GM12878 (cell line): ENCODE results near the gene BICC1. TPM values are rescaled to one million over a fixed set of nuclear protein-coding genes. Genes with fewer than 3 reads are reported as not detected.

Experiments
- ATAC-seq: fragments of 200-7000 bp; cut with Tn5 transposase; 3 replicates; pipeline ENCODE4 v1.9.1; 2020; ENCODE audit warnings: mild to moderate bottlenecking, moderate library complexity
- BruUV-seq: library from RNA; stranded (reverse); fragments of 400-500 nt; replicated peaks from 2 replicates; lab custom pipeline; 2021; lab: Mats Ljungman, UMichigan
- CTCF ChIA-PET: fragments of 300-600 bp; sonication (Branson Sonifier 250); formaldehyde crosslinking; extraction: SDS; loops from one replicate; lab custom pipeline; 2021; ENCODE audit warnings: inconsistent platforms; lab: Yijun Ruan, JAX
- POLR2A ChIA-PET: fragments of 350-600 bp; formaldehyde crosslinking; extraction: SDS; loops from one replicate; lab custom pipeline; 2021; ENCODE audit warnings: inconsistent platforms; lab: Charles Lee
- RAD21 ChIA-PET: fragments of 300-600 bp; sonication (Branson Sonifier 250); formaldehyde crosslinking; loops from one replicate; lab custom pipeline; 2023; ENCODE audit warnings: antibody characterized with exemption; ENCODE audit not compliant: unreplicated experiment; lab: Charles Lee
- SMC1A ChIA-PET: fragments of 300-600 bp; sonication (Branson Sonifier 250); formaldehyde crosslinking; loops from one replicate; lab custom pipeline; 2023; ENCODE audit not compliant: unreplicated experiment, uncharacterized antibody; lab: Charles Lee
- DNase-seq: peaks from one replicate; pipeline ENCODE4 v3.0.0-alpha.2; 2011; ENCODE audit warnings: low read depth, low spot score
- FAIRE-seq: peaks from 3 replicates; lab custom pipeline; 2011; peaks lifted over from hg19 to GRCh38; lab: Jason Lieb, UNC
- H2AFZ ChIP-seq: 2 replicates; pipeline ENCODE4 v1.6.0; 2011; ENCODE audit warnings: low read depth, low read length, control low read depth; ENCODE audit not compliant: control insufficient read depth
- H3K27ac ChIP-seq: 2 replicates; pipeline ENCODE4 v1.5.1; 2011; ENCODE audit warnings: control low read depth; ENCODE audit not compliant: control insufficient read depth, insufficient read depth
- H3K27me3 ChIP-seq, 2 experiments: replicated peaks in 1 of 2; 2 replicates each; pipeline versions ENCODE4 v1.6.0 to v1.6.1; 2011; ENCODE audit warnings: low read length in 1 of 2; ENCODE audit not compliant: control insufficient read depth in 2 of 2, insufficient read depth in 2 of 2
- H3K36me3 ChIP-seq, 2 experiments: 2 replicates each; pipeline ENCODE4 v1.5.1; 2011; ENCODE audit warnings: low read length in 1 of 2; ENCODE audit not compliant: control insufficient read depth in 2 of 2, insufficient read depth in 2 of 2
- H3K4me1 ChIP-seq: 2 replicates; pipeline ENCODE4 v1.6.1; 2011; ENCODE audit warnings: mild to moderate bottlenecking, low read length, moderate library complexity, mixed read lengths; ENCODE audit not compliant: control insufficient read depth, insufficient read depth
- H3K4me2 ChIP-seq: 2 replicates; pipeline ENCODE4 v1.6.0; 2011; ENCODE audit warnings: control low read depth; ENCODE audit not compliant: control insufficient read depth, insufficient read depth
- H3K4me3 ChIP-seq: fragments of 200-600 bp; sonication (generic); 2 replicates; pipeline ENCODE4 v1.5.1; 2016
- H3K79me2 ChIP-seq: 2 replicates; pipeline ENCODE4 v1.6.0; 2011; ENCODE audit warnings: low read length; ENCODE audit not compliant: control insufficient read depth, insufficient read depth
- H3K9ac ChIP-seq: 2 replicates; pipeline ENCODE4 v1.8.0; 2011; ENCODE audit warnings: low read length, control low read depth, mixed read lengths; ENCODE audit not compliant: control insufficient read depth, insufficient read depth
- H3K9me3 ChIP-seq: replicated peaks from 3 replicates; pipeline ENCODE4 v1.5.1; 2011; ENCODE audit warnings: mild to moderate bottlenecking, low read length; ENCODE audit not compliant: control insufficient read depth, insufficient read depth
- H4K20me1 ChIP-seq: 2 replicates; pipeline ENCODE4 v1.6.0; 2011; ENCODE audit not compliant: control insufficient read depth, insufficient read depth
- ATF7 ChIP-seq: fragments of 450-650 bp; IDR thresholded peaks from 2 replicates; pipeline ENCODE4 v1.6.1; 2016; ENCODE audit warnings: low read depth, mild to moderate bottlenecking
- BHLHE40 ChIP-seq, 2 experiments: fragments of 450-650 bp in 1 of 2; IDR thresholded peaks; 2 replicates each; pipeline ENCODE4 v1.6.1; 2011 to 2017; ENCODE audit warnings: low read depth in 2 of 2, borderline replicate concordance in 1 of 2, improper control_type of control experiment in 1 of 2, low read length in 1 of 2, mild to moderate bottlenecking in 1 of 2
- CHD2 ChIP-seq: IDR thresholded peaks from 2 replicates; pipeline ENCODE4 v1.6.1; 2011; ENCODE audit warnings: low read depth, low read length, improper control_type of control experiment, borderline replicate concordance
- DPF2 ChIP-seq: fragments of 450-650 bp; IDR thresholded peaks from 2 replicates; pipeline ENCODE4 v1.6.1; 2017; ENCODE audit warnings: mild to moderate bottlenecking
- FOXK2 ChIP-seq: fragments of 450-650 bp; IDR thresholded peaks from 2 replicates; pipeline ENCODE4 v1.6.1; 2017; ENCODE audit warnings: mild to moderate bottlenecking, moderate library complexity
- IRF3 ChIP-seq: fragments of 450-650 bp; IDR thresholded peaks from 2 replicates; pipeline ENCODE4 v1.6.1; 2014; ENCODE audit warnings: mild to moderate bottlenecking
- JUNB ChIP-seq: IDR thresholded peaks from 2 replicates; pipeline ENCODE4 v1.6.1; 2016; ENCODE audit warnings: antibody characterized with exemption, mild to moderate bottlenecking
- NBN ChIP-seq: fragments of 450-650 bp; IDR thresholded peaks from 2 replicates; pipeline ENCODE4 v1.6.1; 2016
- NR2C1 ChIP-seq: fragments of 450-650 bp; IDR thresholded peaks from 2 replicates; pipeline ENCODE4 v1.6.1; 2017; ENCODE audit warnings: antibody characterized with exemption, mild to moderate bottlenecking, moderate library complexity
- RAD21 ChIP-seq: IDR thresholded peaks from 2 replicates; pipeline ENCODE4 v1.6.1; 2011; ENCODE audit warnings: mild to moderate bottlenecking, low read depth, low read length, moderate library complexity; ENCODE audit not compliant: insufficient read depth
- RB1 ChIP-seq: fragments of 450-650 bp; formaldehyde crosslinking; IDR thresholded peaks from 2 replicates; pipeline ENCODE4 v1.6.1; 2017; ENCODE audit warnings: mild to moderate bottlenecking, borderline replicate concordance
- RELA ChIP-seq: fragments of 450-650 bp; IDR thresholded peaks from 2 replicates; pipeline ENCODE4 v1.8.0; 2014; ENCODE audit warnings: borderline replicate concordance; ENCODE audit not compliant: partially characterized antibody
- SMAD1 ChIP-seq: fragments of 450-650 bp; IDR thresholded peaks from 2 replicates; pipeline ENCODE4 v1.6.1; 2018; ENCODE audit warnings: mild to moderate bottlenecking, low read depth; ENCODE audit not compliant: partially characterized antibody
- SMC3 ChIP-seq: IDR thresholded peaks from 2 replicates; pipeline ENCODE4 v1.6.1; 2011; ENCODE audit warnings: low read length, improper control_type of control experiment, borderline replicate concordance
- SP1 ChIP-seq: IDR thresholded peaks from one replicate; pipeline ENCODE4 v1.6.1; 2011; ENCODE audit warnings: low read depth, low read length
- STAT3 ChIP-seq: IDR thresholded peaks from 2 replicates; pipeline ENCODE4 v1.6.1; 2011; ENCODE audit warnings: low read depth, low read length, improper control_type of control experiment
- USF1 ChIP-seq: IDR thresholded peaks from 2 replicates; pipeline ENCODE4 v1.6.1; 2011; ENCODE audit warnings: borderline replicate concordance, low read depth, mild to moderate bottlenecking, moderate library complexity, mixed read lengths, low read length; ENCODE audit not compliant: insufficient read depth; ENCODE audit errors: extremely low read length
- YY1 ChIP-seq: IDR thresholded peaks from 2 replicates; pipeline ENCODE4 v1.6.1; 2011; ENCODE audit warnings: low read depth, mild to moderate bottlenecking, low read length
- ZNF217 ChIP-seq: fragments of 450-650 bp; IDR thresholded peaks from 2 replicates; pipeline ENCODE4 v1.6.1; 2017; ENCODE audit warnings: antibody characterized with exemption, mild to moderate bottlenecking
- WGBS: methylation state at CpG from one replicate; pipeline ENCODE4 v1.1.6; 2016; ENCODE audit warnings: low lambda C conversion rate; ENCODE audit not compliant: insufficient replicate concordance, insufficient coverage; ENCODE audit errors: missing lambda C conversion rate; 5-methylcytosine and 5-hydroxymethylcytosine counted together
- in situ Hi-C: fragments of 300-500 bp; cut with MboI; formaldehyde crosslinking; loops from 9 replicates; pipeline ENCODE4 v1.14.3; 2018; ENCODE audit warnings: mixed read lengths
- intact Hi-C: fragments of 100-400 bp; cut with micrococcal nuclease; formaldehyde crosslinking; loops from one replicate; pipeline ENCODE4 v1.14.2; 2022; ENCODE audit not compliant: unreplicated experiment
- polyA plus RNA-seq, 11 experiments: library from polyadenylated mRNA; depleted of rRNA in 4 of 11; unstranded in 6 of 11; stranded (reverse) in 5 of 11; fragments of >200 nt; fragmentation: Nextera tagmentation in 4 of 11; fragmentation: Illumina TruSeq in 1 of 11; extraction: Ambion mirVana in 4 of 11; extraction: Trizol in 1 of 11; gene quantifications; 1 replicate in 1 of 11; 2 replicates in 10 of 11; pipeline versions ENCODE4 v1.2.1 to v1.2.3, GENCODE V29; 2011 to 2016; ENCODE audit warnings: inconsistent platforms in 2 of 11, missing spikeins in 2 of 11, low read depth in 1 of 11
- total RNA-seq, 4 experiments: library from RNA; depleted of rRNA in 3 of 4; stranded (reverse); fragments of >200 nt in 3 of 4; fragmentation: Illumina TruSeq in 1 of 4; extraction: Trizol in 1 of 4; gene quantifications; 2 replicates each; pipeline versions ENCODE4 v1.2.1 to v1.2.3, GENCODE V29; 2013 to 2021

Gene BICC1
- total and polyA plus RNA-seq, 10 of the 15 experiments (the other 5 are each of a cell fraction or from before 2014, with no cell fraction given) = 0.01 to 0.10 (median 0.04) TPM; not detected in 5

GRCh38 chr10:58511765-58512490, 744 bp upstream of the BICC1 start:
- RAD21 ChIA-PET = no interaction called here
- H3K27ac ChIP-seq = no peak overlapping the region
- FAIRE-seq (no peak), ATAC-seq (no peak), DNase-seq (no peak)
- H3K9ac ChIP-seq = no peak overlapping the region
- intact Hi-C loops = no loop called here
- H3K4me1 ChIP-seq = no peaks in the 10 kb centered on the region
- CTCF ChIA-PET = no interaction called here
- H3K9me3 ChIP-seq = no peaks in the 10 kb centered on the region
- no peak overlapping the region for H2AFZ ChIP-seq
- SMC1A ChIA-PET = no interaction called here
- H3K79me2 ChIP-seq = no peaks in the 10 kb centered on the region
- WGBS = 17% methylated on average over 24 of the region's 26 CpGs
- H3K4me3 ChIP-seq = no peak overlapping the region
- H4K20me1 ChIP-seq = no peaks in the 10 kb centered on the region
- H3K27me3 ChIP-seq = peaks cover 3 to 5% of the 10 kb centered on the region in 2 experiments; a peak in 3 of 4 replicates
- no peaks in the 10 kb centered on the region for H3K36me3 ChIP-seq
- POLR2A ChIA-PET = no interaction called here
- no peak for TF ChIP-seq BHLHE40 (IDR thresholded peaks at IDR 0.05; ENCODE audit: borderline replicate concordance in 1 of 2, low read depth in 2 of 2, low read length in 1 of 2)
- no peak for TF ChIP-seq NR2C1
- no peak for TF ChIP-seq RAD21
- TF ChIP-seq ZNF217 = no peak
- no peak for TF ChIP-seq SP1
- TF ChIP-seq ATF7 = no peak
- TF ChIP-seq SMC3 = no peak
- TF ChIP-seq IRF3 = no peak
- TF ChIP-seq RB1 = no peak
- no peak for TF ChIP-seq DPF2
- no peak for TF ChIP-seq YY1
- TF ChIP-seq NBN = no peak
- TF ChIP-seq USF1 = no peak
- TF ChIP-seq JUNB = no peak
- no peak for TF ChIP-seq SMAD1
- no peak for TF ChIP-seq CHD2
- no peak for TF ChIP-seq STAT3
- no peak for TF ChIP-seq FOXK2
- TF ChIP-seq RELA = no peak
- TF ChIP-seq, all 136 proteins: peak for 0
- no peak overlapping the region for H3K4me2 ChIP-seq
- in situ Hi-C loops = no loop called here
- BruUV-seq = no TSS peak
